Stimulated activated CD8-positive, alpha-beta memory T cell treated with anti-CD3 and anti-CD28 coated beads, Interleukin-2, amount 100 ng/mL, for 48 hours (primary cell): Measurements from ENCODE around the gene SMDT1.

Experiments
- DNase-seq, 2 donors: peaks; one replicate each; pipeline ENCODE4 v3.0.0-alpha.2; 2020; ENCODE audit warnings: low read depth in 2 of 2

SMDT1 gene

GRCh38 chr22:42079319-42080251 lies at the start of gene SMDT1:
Gene SMDT1 (plus strand): TSS chr22:42079700. CDS start chr22:42079769, 69 bp downstream.
- DNase-seq, result peak; percentile 96 to 98

- DNase-seq, result no peak
Observed at GRCh38 chr22:42033263-42034181, 46.0 kb upstream of the SMDT1 start.

GRCh38 chr22:42035256-42035655 lies 44.2 kb upstream of the SMDT1 start:
- no peak for DNase-seq

- DNase-seq, result no peak
Observed at GRCh38 chr22:42039271-42039670, 40.2 kb upstream of the SMDT1 start.

GRCh38 chr22:42041784-42042183 lies 37.7 kb upstream of the SMDT1 start:
- DNase-seq, result no peak

- no peak for DNase-seq
Observed at GRCh38 chr22:42050641-42051180, 28.8 kb upstream of the SMDT1 start.

- no peak for DNase-seq
Observed at GRCh38 chr22:42052765-42053164, 26.7 kb upstream of the SMDT1 start.

- no peak for DNase-seq
Observed at GRCh38 chr22:42056757-42057511, 22.6 kb upstream of the SMDT1 start.

- no peak for DNase-seq
Observed at GRCh38 chr22:42060489-42060888, 19.0 kb upstream of the SMDT1 start.

- DNase-seq, result no peak
Observed at GRCh38 chr22:42061041-42061440, 18.5 kb upstream of the SMDT1 start.

- DNase-seq, result no peak
Observed at GRCh38 chr22:42062506-42063170, 16.9 kb upstream of the SMDT1 start.

- DNase-seq, result no peak
Observed at GRCh38 chr22:42064629-42065028, 14.9 kb upstream of the SMDT1 start.

GRCh38 chr22:42065438-42066125 lies 13.9 kb upstream of the SMDT1 start:
- DNase-seq, result no peak

- no peak for DNase-seq
Observed at GRCh38 chr22:42066126-42066761, 13.3 kb upstream of the SMDT1 start.

- DNase-seq, result no peak
Observed at GRCh38 chr22:42066937-42067336, 12.6 kb upstream of the SMDT1 start.

- no peak for DNase-seq
Observed at GRCh38 chr22:42067671-42068251, 11.7 kb upstream of the SMDT1 start.

GRCh38 chr22:42068291-42068690 lies 11.2 kb upstream of the SMDT1 start:
- no peak for DNase-seq

- DNase-seq, result no peak
Observed at GRCh38 chr22:42069801-42070516, 9.5 kb upstream of the SMDT1 start.
